ENCODE measurements around the gene ZFR2. TPM values are rescaled to one million over a fixed set of nuclear protein-coding genes. Genes with fewer than 3 reads are reported as not detected.

ZFR2 gene
- total and polyA plus RNA-seq, 10 donors = 0.11 to 0.92 (median 0.33) TPM; not detected in 3

- H3K4me1 ChIP-seq = no peaks in the 10 kb centered on the region
- no peak for DNase-seq
- peaks cover 0 to 11% (median 0%) of the 10 kb centered on the region in 7 donors for H3K27me3 ChIP-seq (replicated peaks in 1 of 7)
- H3K4me3 ChIP-seq = no peak overlapping the region
- TF ChIP-seq POLR2AphosphoS5 (IDR thresholded peaks at IDR 0.05) = peak in 1 of 3 donors; percentile 15
- TF ChIP-seq POLR2A (IDR thresholded peaks at IDR 0.05) = no peak
- TF ChIP-seq CTCF (IDR thresholded peaks at IDR 0.05 in 8 of 11, conservative IDR thresholded peaks at IDR 0.05 in 3 of 11) = no peak
- H3K36me3 ChIP-seq = no peaks in the 10 kb centered on the region
- intact Hi-C loops (cut with DNase I; ENCODE audit: low total_unique reads) = no loop called here
- no peak overlapping the region for H3K27ac ChIP-seq
- 54 to 68% (median 57%) methylated on average over 9 to 14 of the region's 14 CpGs for WGBS, 5 donors
- H3K9me3 ChIP-seq = peaks cover 3 to 18% (median 16%) of the 10 kb centered on the region in 8 donors
Observed at GRCh38 chr19:3908266-3909054, 39.6 kb upstream of the ZFR2 start.

GRCh38 chr19:3907626-3908265, 38.9 kb upstream of the ZFR2 start:
- H3K27ac ChIP-seq = no peak overlapping the region
- TF ChIP-seq POLR2A (IDR thresholded peaks at IDR 0.05) (no peak), CTCF (IDR thresholded peaks at IDR 0.05 in 8 of 11, conservative IDR thresholded peaks at IDR 0.05 in 3 of 11) (no peak), POLR2AphosphoS5 (IDR thresholded peaks at IDR 0.05) (no peak)
- no peaks in the 10 kb centered on the region for H3K36me3 ChIP-seq
- H3K9me3 ChIP-seq = peaks cover 3 to 18% (median 16%) of the 10 kb centered on the region in 8 donors
- intact Hi-C loops (cut with DNase I; ENCODE audit: low total_unique reads) = no loop called here
- peaks cover 0 to 18% (median 0%) of the 10 kb centered on the region in 7 donors for H3K27me3 ChIP-seq (replicated peaks in 1 of 7)
- H3K4me1 ChIP-seq = no peaks in the 10 kb centered on the region
- no peak for DNase-seq
- no peak overlapping the region for H3K4me3 ChIP-seq
- 85 to 93% (median 87%) methylated on average over 23 to 50 of the region's 50 CpGs for WGBS, 5 donors

- intact Hi-C loops (cut with DNase I; ENCODE audit: low total_unique reads) = no loop called here
- 90 to 99% (median 91%) methylated on average over 8 of the region's 8 CpGs for WGBS, 5 donors
- no peak overlapping the region for H3K27ac ChIP-seq
Observed at GRCh38 chr19:3904233-3904632, 35.4 kb upstream of the ZFR2 start.

More at GRCh38 chr19:3904233-3904632, 35.4 kb upstream of the ZFR2 start:
- H3K4me1 ChIP-seq = no peaks in the 10 kb centered on the region
- DNase-seq = no peak
- peaks cover 0 to 39% (median 4%) of the 10 kb centered on the region in 7 donors for H3K27me3 ChIP-seq (replicated peaks in 1 of 7)
- H3K36me3 ChIP-seq = no peaks in the 10 kb centered on the region
- TF ChIP-seq POLR2A (IDR thresholded peaks at IDR 0.05) (no peak), POLR2AphosphoS5 (IDR thresholded peaks at IDR 0.05) (no peak), CTCF (IDR thresholded peaks at IDR 0.05 in 8 of 11, conservative IDR thresholded peaks at IDR 0.05 in 3 of 11) (no peak)
- H3K9me3 ChIP-seq = peaks cover 0 to 2% (median 0%) of the 10 kb centered on the region in 8 donors
- H3K4me3 ChIP-seq = no peak overlapping the region

All from spleen (tissue), 11 donors.